ENCODE data around the gene FADS6. TPM values are rescaled to one million over a fixed set of nuclear protein-coding genes. Genes with fewer than 3 reads are reported as not detected.

FADS6 gene
- total RNA-seq, 2 donors from 2014 or later: not detected

DNA sequence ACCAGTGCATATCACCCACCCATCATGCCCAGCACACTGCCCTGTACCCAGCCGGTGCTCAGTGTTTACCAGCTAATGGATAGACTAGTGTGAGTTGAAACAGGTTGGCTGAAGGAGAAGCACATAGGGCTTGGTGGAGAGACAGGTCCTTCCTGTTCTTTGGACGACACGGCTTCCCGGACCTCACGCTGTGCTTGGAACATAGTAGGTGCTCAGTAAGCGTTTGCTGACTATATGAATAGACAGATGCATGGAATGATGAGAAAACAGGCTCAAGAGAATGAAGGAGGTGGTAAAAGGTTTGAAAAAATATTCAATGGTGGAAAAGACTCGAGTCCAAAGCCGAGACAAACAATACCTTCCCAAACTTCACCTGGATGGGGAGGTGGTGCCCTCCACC is 6.8 kb upstream of the FADS6 start:
- no peak for DNase-seq (ENCODE audit: low spot score)
- intact Hi-C loops (cut with DNase I): no loop called here
- 68% methylated on average over 8 of the region's 8 CpGs for WGBS

DNA sequence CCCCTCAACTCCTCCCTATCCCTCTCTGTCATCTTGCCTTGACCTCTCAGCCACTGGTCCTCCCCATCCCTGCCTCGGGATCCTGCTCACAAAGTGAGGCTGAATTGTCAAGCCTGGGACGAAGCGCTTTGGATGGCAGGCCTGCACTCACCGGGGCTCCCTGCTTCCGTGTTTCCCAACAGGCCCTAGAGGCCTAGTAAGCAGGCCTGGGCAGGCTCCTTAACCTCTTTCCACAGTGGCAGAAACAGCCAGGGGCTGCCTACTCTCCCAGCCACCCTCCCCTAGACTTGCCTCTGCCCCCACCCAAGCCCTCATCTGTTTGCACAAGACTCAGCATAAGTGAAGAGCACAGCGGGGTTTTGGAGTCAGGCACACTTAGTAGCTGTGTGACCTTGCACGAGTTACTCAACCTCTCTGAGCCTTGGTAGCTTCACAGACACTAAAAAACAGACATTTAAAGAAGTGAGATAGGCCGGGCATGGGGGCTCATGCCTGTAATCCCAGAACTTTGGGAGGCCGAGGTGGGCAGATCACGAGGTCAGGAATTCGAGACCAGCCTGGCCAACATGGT is 5.0 kb upstream of the FADS6 start:
- Histone ChIP-seq H3K27ac (no peak overlapping the region), H3K27me3 (replicated peaks; ENCODE audit: insufficient read depth) (peaks cover 8% of the 10 kb centered on the region), H3K9me3 (no peaks in the 10 kb centered on the region), H3K4me3 (no peak overlapping the region), H3K4me1 (replicated peaks) (peaks cover 2% of the 10 kb centered on the region), H3K36me3 (no peaks in the 10 kb centered on the region)
- intact Hi-C loops (cut with DNase I): no loop called here
- no peak for DNase-seq (ENCODE audit: low spot score)
- TF ChIP-seq POLR2A (IDR thresholded peaks at IDR 0.05): no peak
- no peak for TF ChIP-seq POLR2AphosphoS5 (IDR thresholded peaks at IDR 0.05)
- TF ChIP-seq CTCF (IDR thresholded peaks at IDR 0.05): no peak
- 71% methylated on average over 11 of the region's 11 CpGs for whole genome bisulfite sequencing

More for the DNA sequence above, 6.8 kb upstream of the FADS6 start:
- Histone ChIP-seq H3K4me3 (no peak overlapping the region), H3K27ac (no peak overlapping the region), H3K36me3 (no peaks in the 10 kb centered on the region), H3K4me1 (replicated peaks) (no peaks in the 10 kb centered on the region), H3K9me3 (no peaks in the 10 kb centered on the region), H3K27me3 (replicated peaks; ENCODE audit: insufficient read depth) (no peaks in the 10 kb centered on the region)
- no peak for TF ChIP-seq POLR2AphosphoS5 (IDR thresholded peaks at IDR 0.05)
- no peak for TF ChIP-seq CTCF (IDR thresholded peaks at IDR 0.05)
- TF ChIP-seq POLR2A (IDR thresholded peaks at IDR 0.05): no peak

DNA sequence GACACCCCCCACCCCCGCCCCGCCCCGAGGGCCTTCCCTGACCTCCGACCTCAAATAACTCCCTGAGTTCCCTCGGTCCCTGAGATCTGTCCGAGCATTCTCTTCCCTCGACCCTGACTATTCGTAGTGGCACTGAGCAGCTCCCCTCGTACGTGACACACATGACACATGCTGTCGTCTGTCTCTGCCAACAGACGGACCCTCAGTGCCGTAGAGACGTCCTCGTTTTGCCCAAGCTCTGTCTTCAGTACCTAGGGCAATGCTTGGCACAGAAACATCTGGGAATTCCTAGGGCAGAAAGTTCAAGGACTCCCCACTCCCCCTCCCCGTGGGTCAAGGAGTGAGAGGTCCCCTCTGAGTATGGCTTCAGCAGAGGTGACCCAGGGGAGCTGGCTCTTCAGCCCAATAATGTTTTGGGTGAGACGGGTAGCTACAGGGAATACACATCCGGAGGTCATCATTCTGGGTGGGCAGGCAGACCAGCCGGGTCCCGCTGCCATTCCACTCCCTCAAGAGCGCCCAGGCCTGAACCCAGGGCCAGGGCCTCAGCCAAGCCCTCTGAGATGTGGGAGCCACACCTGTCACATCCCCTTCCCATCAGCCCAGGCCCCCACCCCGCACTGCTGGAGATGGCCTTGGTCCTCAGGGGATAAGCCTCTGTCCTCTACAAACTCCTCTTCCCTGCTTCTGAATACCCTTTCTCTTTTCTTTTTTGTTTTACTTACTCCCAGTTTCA is 671 bp upstream of the FADS6 start:
- WGBS: 39% methylated on average over 18 of the region's 22 CpGs
- Histone ChIP-seq H3K36me3 (no peaks in the 10 kb centered on the region), H3K27me3 (replicated peaks; ENCODE audit: insufficient read depth) (peaks cover 16% of the 10 kb centered on the region), H3K4me3 (no peak overlapping the region), H3K9me3 (no peaks in the 10 kb centered on the region), H3K27ac (no peak overlapping the region), H3K4me1 (replicated peaks) (peaks cover 7% of the 10 kb centered on the region)
- intact Hi-C loops (cut with DNase I): no loop called here
- no peak for TF ChIP-seq POLR2AphosphoS5 (IDR thresholded peaks at IDR 0.05)
- no peak for TF ChIP-seq CTCF (IDR thresholded peaks at IDR 0.05)
- no peak for TF ChIP-seq POLR2A (IDR thresholded peaks at IDR 0.05)
- no peak for DNase-seq (ENCODE audit: low spot score)

- peaks cover 19% of the 10 kb centered on the region for H3K27me3 ChIP-seq (replicated peaks; ENCODE audit: insufficient read depth)
- intact Hi-C loops (cut with DNase I): no loop called here
- H3K4me1 ChIP-seq (replicated peaks): peaks cover 7% of the 10 kb centered on the region
- 74% methylated on average over 20 of the region's 20 CpGs for WGBS
- H3K4me3 ChIP-seq: no peak overlapping the region
- no peak for DNase-seq (ENCODE audit: low spot score)
- no peak overlapping the region for H3K27ac ChIP-seq
- no peaks in the 10 kb centered on the region for H3K9me3 ChIP-seq
- no peaks in the 10 kb centered on the region for H3K36me3 ChIP-seq
- TF ChIP-seq POLR2AphosphoS5 (IDR thresholded peaks at IDR 0.05): no peak
- no peak for TF ChIP-seq CTCF (IDR thresholded peaks at IDR 0.05)
- no peak for TF ChIP-seq POLR2A (IDR thresholded peaks at IDR 0.05)
These were observed 1.2 kb downstream of the FADS6 start for GRCh38 chr17:74892013-74892841.

Data from prostate gland (tissue), 2 donors.